HG03159 (cell line): ENCODE measurements around the gene SH3YL1.

Experiments used
- ATAC-seq: cut with Tn5 transposase; IDR thresholded peaks from one replicate; pipeline ENCODE4 v1.9.1; 2021; ENCODE audit warnings: mild to moderate bottlenecking, moderate library complexity; ENCODE audit not compliant: unreplicated experiment

Gene SH3YL1

DNA sequence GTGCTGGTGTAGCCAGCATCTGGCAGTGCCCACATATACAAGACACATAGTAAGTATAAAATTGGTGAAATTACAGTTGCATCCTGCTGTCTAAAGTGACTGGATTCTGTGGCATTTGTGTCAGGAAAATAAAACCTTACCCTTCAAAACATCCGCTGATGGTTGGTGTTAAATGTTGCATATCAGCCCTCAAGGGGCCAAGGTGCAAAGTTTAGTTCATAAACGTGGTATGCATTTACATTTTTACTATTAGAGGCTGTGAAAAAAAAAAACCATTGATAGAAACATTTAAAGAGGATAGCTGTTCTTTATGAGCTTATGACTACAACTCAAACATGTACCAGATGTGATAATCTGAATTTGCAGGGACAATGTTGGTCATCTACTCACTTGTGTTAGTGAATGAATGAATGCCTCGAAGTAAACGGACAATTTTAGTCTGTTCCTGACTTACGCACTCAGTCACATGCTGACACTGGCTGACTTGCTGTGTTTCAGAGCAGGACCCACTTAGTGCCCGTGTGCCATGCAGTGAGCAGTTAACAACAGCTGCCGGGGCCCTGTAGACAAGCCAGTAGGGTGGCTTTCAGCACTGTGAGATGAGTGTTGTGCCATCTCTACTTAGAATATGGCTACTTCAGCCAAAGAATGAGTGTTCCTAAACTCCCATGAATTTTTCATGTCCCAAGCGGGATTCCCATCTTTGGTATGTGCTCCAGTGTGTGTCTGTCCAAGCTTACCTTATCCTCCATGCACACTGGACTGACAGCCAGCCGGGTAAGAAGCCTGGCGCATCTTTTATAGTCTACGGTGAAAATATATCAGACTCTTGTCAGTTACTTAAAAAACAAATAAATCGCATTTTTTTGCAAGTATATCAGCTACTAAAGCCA lies 18.8 kb upstream of the SH3YL1 start:
- no peak for ATAC-seq

DNA sequence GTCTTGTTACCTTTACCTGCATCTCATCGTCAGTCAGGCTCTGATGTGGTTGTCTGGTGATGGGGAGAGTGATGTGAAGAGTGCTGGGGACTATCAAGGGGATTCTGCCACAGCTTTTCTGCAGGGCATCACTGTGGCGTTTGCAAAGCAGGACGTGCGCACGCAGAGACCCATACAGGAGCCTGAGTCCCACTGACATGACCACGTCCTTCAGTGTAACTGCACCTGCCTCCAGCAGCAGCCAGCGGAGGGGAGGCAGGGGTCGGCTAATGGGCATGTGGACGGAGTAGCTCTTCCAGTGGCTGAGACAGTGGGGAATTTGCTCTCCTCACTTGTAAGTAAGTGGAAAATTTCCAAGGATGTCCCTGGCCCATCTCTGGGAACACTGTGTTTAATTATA lies 17.5 kb upstream of the SH3YL1 start:
- no peak for ATAC-seq

DNA sequence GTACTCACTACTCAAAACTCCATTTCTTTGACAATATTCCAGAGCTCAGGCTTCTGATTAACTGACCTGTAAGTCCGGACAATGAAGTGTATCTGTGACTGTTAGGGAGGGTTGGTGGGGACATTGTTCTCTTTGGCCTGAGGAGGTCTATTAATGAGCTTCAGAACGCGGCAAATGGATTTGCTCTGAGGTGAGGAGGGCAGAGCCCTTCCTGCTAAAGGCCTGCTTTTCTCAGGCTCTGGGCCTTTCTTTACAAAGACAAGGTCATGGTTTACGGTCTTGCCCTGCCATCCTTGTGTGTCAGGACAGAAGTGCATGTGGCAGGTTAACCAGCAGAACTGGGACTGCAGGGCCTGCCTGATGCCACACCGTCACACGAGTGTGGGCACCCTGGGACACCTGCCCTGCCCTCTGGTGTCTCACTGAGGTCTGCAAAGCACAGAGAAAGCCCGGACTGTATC lies 16.8 kb upstream of the SH3YL1 start:
- no peak for ATAC-seq

DNA sequence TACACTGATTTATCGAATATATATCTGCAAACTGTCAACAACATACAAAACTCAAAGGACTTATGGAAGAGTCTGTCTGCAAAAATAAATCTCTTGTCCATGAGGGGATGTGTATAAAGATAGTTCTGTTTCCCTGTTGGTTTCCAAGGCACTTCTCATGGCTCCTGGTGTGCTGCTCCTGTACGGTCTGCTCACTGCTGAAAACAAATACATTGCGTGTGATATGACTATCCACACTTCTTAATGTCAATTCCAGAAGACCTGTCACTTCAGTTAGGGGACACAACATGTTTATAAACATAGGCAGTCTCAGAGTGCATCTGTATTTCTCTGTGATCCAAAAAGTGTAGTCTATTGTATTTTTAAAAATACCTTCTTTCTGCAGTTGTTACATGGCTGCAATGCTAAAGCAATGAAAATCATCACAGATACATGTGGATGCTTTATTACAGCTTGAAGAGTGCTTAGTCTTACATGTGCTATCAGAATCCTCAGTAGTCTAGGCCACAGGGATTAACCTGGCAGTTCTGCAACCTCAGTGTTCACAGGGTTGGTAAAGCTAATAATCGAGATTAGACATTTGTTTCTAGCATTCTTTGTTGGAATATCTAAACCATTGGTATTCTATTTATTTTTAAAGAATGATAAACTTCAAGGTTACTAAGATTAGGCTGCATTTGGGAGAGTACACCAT lies 16.3 kb upstream of the SH3YL1 start:
- no peak for ATAC-seq

DNA sequence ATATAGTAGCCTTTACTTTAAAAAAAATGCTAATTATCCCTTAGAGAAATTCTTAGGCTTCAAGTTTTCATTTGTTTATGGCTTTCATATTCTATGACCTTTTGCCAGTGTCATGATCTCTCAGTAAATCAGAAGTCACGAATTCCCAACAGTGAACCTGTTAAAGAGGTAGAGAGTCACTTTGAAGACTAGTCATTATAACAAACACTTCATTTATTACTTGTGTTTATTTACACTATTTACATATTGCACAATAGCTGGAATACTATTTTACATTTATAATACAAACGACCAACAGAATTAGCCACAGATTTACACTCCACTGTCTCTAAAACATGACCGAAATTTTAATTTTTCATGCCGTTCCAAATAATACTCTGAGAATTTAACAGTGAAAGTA lies 15.5 kb upstream of the SH3YL1 start:
- ATAC-seq = no peak

DNA sequence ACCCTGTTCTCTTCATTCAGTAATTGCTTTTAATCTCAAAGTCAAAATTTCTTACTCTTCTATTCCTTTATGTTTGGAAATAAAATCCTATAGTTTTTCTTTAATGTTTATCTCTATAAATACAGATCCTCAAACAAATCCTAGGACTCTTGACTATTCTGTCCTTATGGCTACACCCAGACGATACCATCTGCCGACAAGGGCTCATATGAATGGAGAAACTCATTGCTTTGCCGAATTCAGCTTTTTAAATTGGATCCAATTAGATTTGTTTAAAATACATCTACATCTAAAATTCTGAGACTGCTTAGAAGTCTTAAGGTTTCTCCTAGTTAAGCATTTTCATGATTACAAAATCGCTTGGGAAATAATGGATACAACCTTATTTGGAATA lies 15.1 kb upstream of the SH3YL1 start:
- no peak for ATAC-seq

DNA sequence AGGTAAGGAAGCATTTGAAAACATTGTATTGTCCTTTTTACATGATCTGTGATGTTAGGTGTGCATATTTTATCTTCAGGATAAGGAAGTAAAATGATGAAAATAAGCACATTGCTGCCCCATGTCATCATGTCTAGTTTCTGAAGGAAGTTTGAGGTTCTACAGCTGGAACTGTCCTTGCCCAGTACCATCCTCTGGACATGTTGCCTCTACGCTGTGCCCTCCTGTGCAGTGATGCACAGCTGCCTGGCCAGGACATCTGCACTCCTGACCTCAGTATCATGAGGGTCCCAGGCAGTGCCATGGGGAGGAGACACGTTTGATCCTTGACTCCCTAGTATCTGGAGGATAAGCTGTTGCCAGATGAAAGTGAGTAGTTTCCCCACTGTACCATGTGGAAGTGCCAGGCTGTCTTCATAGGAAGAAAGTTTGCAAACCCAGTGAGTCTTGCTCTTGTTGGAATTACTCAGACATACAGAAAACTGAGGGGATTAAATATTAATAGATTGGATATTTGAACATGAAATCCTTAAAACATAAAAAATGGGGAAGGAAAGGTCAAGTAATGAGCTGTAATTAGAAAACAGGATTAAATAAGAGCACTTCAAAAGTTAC lies 14.6 kb upstream of the SH3YL1 start:
- ATAC-seq = no peak

DNA sequence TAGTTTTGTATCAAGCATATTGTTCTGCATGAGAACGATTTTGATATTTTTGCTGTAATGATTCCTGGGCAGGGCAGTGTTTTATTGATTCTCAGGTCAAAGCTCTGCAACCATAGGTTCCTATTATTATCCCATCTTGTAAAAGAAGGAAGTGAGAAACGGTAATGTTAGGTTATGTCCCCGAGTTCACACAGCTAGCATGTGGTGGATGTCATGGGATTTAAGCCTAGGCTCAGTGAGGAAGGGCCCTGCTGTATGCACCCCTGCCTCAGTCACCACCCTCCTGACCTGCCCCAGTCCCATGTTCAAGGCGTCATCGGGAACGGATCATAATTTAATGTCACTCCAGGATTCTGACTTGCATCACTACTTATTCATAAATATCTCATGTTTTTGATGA lies 11.6 kb upstream of the SH3YL1 start:
- peak; percentile 97 for ATAC-seq

DNA sequence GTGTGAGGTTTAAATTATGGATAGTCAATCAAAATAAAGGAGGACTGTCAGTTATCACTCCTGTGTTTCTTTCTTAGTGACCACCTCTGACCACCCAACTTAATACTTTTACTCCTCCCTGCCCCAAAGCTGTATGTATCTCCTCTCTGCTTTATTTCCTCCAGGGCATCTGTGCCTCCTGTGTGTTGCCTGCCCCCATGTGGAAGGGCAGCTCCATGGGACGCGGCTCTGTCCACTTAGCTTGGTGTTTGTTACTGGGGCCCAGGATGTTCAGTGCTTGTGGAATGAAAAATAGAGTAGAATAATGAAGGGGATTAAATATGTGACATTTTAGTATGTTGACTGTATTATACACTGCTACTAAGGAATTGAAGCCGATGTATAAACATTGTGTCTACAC lies 10.7 kb upstream of the SH3YL1 start:
- ATAC-seq = no peak

DNA sequence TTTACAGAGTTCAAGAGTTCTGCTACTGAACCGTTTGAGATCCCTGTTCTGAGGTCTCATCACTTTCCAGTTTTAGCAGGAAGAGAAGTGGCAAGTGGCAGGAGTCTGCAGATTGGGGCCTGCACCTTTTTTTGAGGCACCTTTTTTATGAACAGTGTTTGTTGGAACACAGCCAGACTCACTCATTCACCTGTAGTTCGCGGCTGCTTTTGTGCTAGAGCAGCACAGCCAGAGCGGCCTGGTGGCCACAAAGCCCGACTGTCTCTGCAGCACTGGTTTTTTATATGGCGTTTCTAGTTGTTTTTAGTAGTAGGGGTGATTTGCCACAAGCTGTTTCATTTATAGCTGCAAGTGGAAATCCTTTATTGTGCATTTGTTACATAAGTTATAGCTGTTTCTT lies 9.5 kb upstream of the SH3YL1 start:
- ATAC-seq = no peak

DNA sequence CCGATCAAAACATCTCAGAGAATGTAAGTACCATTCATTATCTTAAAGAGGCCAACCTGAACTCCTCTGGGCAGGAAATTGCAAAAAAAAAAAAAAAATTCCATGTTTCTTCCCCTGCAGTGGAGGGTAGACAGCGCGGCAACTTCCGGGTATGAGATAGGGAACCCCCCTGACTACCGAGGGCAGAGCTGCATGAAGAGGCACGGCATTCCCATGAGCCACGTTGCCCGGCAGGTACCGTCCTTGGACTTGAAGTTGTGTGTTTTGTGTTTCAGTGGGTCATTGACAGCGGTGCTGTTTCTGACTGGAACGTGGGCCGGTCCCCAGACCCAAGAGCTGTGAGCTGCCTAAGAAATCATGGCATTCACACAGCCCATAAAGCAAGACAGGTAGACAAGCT lies 8.1 kb upstream of the SH3YL1 start:
- no peak for ATAC-seq

DNA sequence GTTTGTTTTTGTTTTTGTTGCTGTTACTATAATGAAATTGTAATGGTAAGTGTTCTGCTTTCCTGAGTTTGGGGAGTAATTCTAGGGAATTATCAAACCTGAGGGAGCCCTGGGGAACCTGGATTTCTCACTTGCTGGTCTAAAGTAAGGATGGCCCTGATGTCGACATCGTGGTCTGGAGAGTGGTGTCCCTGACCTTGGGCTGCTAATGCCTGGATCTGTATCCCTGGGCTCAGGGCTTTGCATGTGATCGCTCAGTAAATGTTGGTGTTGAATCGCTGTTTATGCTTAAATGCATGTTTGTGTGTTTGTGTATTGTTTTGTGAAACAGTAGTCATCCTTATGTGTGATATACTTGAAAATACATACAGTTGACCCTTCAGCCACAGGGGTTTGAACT lies 7.0 kb upstream of the SH3YL1 start:
- ATAC-seq = no peak

DNA sequence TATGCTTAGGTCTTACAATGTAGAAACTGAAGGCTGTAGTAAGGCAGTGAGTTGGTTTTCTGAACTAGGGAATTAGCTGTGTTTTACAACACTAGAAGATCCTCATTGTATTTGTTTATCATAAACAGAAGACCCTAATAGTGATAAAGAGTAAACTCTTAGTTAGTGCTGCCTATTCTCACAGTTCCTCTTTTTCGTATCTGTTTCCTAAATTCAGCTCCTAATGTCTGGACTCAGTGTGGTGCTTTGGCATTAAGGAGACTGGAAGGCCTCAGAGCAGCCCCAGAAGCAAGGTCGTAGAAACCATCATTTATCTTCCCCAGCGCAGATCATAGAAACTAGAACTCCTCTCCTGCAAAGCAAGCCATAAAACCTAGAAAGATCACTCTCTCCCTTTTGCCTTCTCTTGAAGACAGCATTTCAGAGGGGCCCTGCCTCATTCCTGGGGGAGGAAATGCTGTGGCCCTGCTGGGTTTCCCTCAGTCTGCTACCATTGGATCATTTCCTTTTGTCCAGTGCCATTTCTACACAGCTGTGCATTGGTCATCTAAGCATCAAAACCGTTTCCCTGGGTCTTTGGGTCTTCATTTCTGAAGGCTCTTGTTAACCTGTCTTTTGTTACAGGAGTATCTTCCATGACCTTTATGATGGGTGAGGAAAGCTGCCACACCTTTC lies 5.7 kb upstream of the SH3YL1 start:
- ATAC-seq = no peak

DNA sequence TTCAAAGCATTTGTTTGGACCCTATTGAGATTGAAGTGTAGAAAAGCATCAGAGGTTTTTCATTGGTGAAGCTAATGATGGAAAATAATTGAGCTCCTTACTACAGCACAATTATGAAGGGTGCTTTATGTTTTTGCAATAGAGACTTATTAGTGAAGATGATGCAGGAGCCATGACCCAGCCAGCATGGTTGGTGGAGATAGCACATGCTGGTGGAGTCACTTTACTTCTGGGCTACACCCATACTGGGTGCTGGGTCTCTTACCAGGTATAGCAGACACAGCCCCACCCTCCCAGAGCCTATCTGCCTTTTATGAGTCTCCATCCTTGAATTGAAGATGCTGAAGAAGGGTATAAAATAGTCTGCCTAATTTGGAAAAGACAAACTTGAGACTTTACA lies 4.5 kb upstream of the SH3YL1 start:
- no peak for ATAC-seq

DNA sequence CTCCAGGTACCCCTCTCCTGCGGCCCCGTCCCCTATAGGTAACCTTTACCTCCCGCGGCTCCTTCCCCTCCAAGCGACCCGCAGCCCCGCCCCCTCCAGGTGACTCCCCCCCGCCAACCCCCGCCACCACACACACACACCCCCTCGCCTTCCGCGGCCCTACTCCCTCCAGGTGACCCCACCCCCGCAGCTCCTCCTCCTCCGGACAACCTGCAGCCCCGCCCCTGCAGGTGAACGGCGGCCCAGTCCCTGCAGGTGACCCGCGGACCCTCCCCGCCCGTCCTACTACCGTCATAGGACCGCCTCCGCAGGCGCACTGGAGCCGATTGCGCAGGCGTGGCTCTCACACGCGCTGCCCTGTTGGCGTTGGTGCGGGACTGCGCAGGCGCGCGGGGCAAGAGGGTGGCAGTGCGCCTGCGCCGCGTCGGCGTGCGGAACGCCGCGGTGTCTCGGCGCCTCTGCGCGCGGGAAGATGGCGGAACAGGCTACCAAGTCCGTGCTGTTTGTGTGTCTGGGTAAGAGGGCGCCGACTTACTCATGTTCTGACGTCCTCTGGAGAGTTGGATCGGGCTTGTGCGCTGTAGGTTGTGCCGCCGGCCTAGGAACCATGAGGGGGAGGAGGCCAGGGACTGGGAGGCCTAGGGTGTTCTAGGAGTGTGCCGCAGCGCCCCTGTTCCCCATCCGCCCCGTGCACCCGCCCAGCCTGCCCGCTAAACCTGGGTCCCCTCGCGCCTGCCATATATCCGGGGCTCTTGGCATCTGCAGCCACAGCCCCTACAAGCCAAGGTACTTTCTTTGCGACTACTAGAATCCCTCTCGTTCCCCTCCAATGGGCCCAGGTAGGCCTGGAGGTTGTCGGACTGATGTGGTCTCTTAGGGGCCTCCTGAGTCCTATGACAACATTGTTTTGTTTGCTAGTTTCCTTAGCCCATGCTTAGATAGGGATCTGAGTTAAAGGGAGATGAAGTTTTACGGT lies 949 bp upstream of the SH3YL1 start, which contains the start of gene ACP1:
TSS of gene ACP1 (plus strand) at position 455 of the 976 bp plus-strand sequence. CDS start at position 473, 18 bp downstream.
- ATAC-seq = peak; percentile 91

DNA sequence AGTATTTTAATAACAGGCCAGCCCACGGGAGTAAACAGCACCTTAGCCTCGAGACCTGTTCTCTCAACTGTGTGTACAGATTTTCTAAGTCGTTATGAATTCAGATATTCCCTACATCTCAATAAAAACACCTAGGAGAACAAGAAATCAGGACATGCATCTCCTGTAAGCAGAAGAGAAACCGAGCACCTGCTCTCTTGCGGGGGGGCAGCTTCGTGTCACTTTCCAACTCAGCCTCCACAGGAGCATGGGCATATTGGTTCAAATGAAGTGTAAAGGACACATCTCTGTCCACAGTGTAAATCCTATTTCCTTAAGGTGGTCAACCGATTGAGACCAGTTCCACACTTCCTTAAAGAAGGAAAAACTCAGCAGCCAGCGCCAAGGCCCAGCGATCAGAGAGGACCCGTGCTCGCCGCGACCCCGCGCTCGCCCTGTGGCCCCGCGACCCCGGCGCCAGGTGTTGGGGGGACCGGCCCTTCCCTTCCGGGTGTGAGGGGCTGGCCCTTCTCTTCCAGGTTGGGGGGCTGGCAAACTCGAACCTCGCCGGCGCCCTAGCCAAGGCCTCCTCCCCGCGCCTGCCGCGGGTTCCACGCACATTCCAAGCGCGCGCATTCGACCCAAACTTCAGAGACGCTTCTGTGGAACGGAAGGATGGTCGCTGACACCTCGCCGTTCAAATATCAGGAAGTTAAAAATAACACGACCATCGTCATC lies 652 bp downstream of the SH3YL1 start:
- no peak for ATAC-seq

DNA sequence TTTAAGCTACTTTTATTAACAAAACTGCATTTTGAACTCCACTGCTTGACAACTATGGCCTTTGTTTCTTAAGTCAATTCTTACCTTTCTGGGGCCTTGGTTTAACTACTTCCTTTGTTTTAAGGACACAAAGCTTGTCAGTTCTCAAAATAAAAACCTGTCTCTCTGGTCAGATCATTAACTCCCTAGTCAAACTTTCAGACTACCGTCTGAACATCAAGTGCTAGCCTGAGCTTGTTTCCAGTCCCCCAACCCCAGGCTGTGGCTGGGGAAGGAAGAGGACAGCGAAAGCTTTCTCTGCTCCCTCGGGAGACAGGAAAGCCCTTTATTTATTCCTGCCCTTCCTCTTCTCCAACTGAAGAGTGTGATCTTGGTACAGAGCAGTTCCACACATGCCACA lies 1.7 kb downstream of the SH3YL1 start:
- no peak for ATAC-seq

DNA sequence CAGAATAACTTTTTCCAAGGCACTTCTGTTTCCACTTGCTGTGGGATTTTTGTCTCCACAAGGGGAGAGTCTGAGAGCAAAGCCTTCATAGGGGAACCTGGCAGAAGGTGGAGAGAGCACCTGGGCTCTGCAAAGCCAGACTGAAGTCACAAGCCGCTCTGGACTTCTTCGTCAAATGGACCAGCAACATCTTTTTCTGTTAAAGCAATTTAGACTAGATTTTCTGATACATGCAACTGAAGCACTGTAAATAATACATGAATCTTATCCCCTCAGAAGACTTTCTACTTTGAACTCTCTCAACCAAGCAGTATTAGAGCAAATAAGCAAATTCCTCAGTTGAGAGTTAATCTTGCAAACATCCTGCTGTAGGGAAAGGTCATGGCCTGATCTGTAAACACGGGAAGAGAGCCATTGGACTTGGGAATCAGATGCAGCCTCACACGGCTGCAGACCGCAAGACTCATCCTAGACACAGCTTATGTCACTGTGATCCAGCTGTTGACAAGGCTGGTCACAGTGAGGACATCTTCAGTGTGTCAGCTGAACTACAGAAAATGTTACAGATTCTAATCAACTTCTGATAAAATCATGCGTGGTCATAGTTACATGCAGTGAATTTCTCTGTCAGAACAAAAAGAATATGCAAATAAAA lies 3.2 kb downstream of the SH3YL1 start:
- no peak for ATAC-seq

DNA sequence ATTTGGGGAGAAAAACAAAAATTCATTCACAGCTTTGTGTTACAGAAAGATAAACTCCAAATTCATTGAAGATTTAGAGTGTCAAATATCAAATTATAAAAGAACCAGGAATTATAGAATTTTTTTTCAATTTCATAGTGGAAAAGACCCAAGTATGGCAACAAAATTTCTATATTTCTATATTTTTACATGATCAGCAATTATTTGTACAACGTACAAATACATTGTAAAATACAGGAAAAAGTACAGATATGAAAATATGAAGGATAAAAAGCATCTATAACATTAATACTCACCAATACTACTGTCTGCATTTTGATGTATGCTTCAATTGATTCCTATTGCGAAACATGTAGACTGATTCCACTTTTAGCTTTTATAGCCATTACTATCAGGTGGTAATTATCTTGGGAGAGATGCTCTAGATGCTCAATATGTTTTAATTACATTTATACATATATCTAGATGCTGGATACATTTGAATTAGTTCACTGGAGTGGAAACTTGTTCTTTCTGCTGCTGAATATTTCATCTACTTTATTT lies 4.0 kb downstream of the SH3YL1 start:
- no peak for ATAC-seq
